PC-9 (cell line): ENCODE data around the gene SYT11.

Experiments
- EZH2 ChIP-seq: fragments of 200-600 bp; sonication (generic); IDR thresholded peaks from 2 replicates; pipeline ENCODE4 v1.8.0; 2017; ENCODE audit warnings: antibody characterized with exemption, low read depth
- TF ChIP-seq, protein P1 (sequence below): fragments of 200-600 bp; sonication (generic); conservative IDR thresholded peaks from 2 replicates; pipeline ENCODE4 v1.6.1; 2017; ENCODE audit warnings: mixed run types, antibody characterized with exemption, mild to moderate bottlenecking, moderate library complexity

- TF ChIP-seq, protein P1, sequence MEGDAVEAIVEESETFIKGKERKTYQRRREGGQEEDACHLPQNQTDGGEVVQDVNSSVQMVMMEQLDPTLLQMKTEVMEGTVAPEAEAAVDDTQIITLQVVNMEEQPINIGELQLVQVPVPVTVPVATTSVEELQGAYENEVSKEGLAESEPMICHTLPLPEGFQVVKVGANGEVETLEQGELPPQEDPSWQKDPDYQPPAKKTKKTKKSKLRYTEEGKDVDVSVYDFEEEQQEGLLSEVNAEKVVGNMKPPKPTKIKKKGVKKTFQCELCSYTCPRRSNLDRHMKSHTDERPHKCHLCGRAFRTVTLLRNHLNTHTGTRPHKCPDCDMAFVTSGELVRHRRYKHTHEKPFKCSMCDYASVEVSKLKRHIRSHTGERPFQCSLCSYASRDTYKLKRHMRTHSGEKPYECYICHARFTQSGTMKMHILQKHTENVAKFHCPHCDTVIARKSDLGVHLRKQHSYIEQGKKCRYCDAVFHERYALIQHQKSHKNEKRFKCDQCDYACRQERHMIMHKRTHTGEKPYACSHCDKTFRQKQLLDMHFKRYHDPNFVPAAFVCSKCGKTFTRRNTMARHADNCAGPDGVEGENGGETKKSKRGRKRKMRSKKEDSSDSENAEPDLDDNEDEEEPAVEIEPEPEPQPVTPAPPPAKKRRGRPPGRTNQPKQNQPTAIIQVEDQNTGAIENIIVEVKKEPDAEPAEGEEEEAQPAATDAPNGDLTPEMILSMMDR, result no peak
- no peak for TF ChIP-seq EZH2
These were observed 29.1 kb downstream of the SYT11 start for GRCh38 chr1:155888481-155888880.
